HCT116 (cell line): ENCODE measurements around the gene ITSN1. TPM values are rescaled to one million over a fixed set of nuclear protein-coding genes. Genes with fewer than 3 reads are reported as not detected.
"Not testable (repeated sequence)": the region's sequence is repeated elsewhere in the genome, so short reads cannot be mapped to it uniquely, and the experiment has no call there.

Experiments used
- ATAC-seq: fragments of 200-7000 bp; cut with Tn5 transposase; 2 replicates; pipeline ENCODE4 v1.9.1; 2020; ENCODE audit warnings: mild to moderate bottlenecking, moderate library complexity
- BruUV-seq: library from RNA; stranded (reverse); fragments of 400-500 nt; replicated peaks from 2 replicates; lab custom pipeline; 2021; lab: Mats Ljungman, UMichigan
- CTCF ChIA-PET: fragments of 300-600 bp; sonication (Branson Sonifier 250); formaldehyde crosslinking; loops from one replicate; lab custom pipeline; 2021; ENCODE audit warnings: antibody characterized with exemption; lab: Charles Lee
- POLR2A ChIA-PET: fragments of 300-600, 350-600 bp; sonication (Branson Sonifier 250); formaldehyde crosslinking; loops from one replicate; lab custom pipeline; 2021; ENCODE audit warnings: antibody characterized with exemption; lab: Charles Lee
- RAD21 ChIA-PET, 2 experiments: fragments of 300-600 bp; sonication (Branson Sonifier 250); formaldehyde crosslinking; loops; one replicate each; lab custom pipeline; 2023; ENCODE audit warnings: low total read pairs in 2 of 2; ENCODE audit not compliant: uncharacterized antibody in 2 of 2, unreplicated experiment in 2 of 2, low non-redundant PET in 1 of 2; lab: Charles Lee
- DNase-seq: peaks from one replicate; pipeline ENCODE4 v3.0.0-alpha.2; 2010; ENCODE audit warnings: low read depth, low spot score
- H2AFZ ChIP-seq: fragments of 200-600 bp; shearing (Covaris generic), sonication (generic); 2 replicates; pipeline ENCODE4 v1.6.1; 2017; ENCODE audit warnings: low read depth, mixed run types, mixed read lengths, antibody characterized with exemption, low read length; ENCODE audit not compliant: poor library complexity, severe bottlenecking
- H3K27ac ChIP-seq: 2 replicates; pipeline ENCODE4 v1.5.1; 2012; ENCODE audit warnings: low read depth, low read length
- H3K27me3 ChIP-seq: fragments of 200-600 bp; sonication (generic); 2 replicates; pipeline ENCODE4 v1.6.1; 2016; ENCODE audit warnings: mixed run types, low read length, mixed read lengths; ENCODE audit not compliant: insufficient read depth
- H3K36me3 ChIP-seq, 2 experiments: fragments of 200-500 bp in 1 of 2; fragments of 200-600 bp in 1 of 2; sonication (Bioruptor generic) in 1 of 2; sonication (generic) in 1 of 2; 2 replicates each; pipeline versions ENCODE4 v1.5.1 to v1.6.1; 2014 to 2016; ENCODE audit warnings: low read length in 2 of 2, inconsistent platforms in 1 of 2, mixed read lengths in 1 of 2, mixed run types in 1 of 2; ENCODE audit not compliant: insufficient read depth in 2 of 2, control insufficient read depth in 1 of 2
- H3K4me1 ChIP-seq, 2 experiments: fragments of 200-600 bp in 1 of 2; sonication (generic) in 1 of 2; 2 replicates each; pipeline versions ENCODE4 v1.5.1 to v1.6.1; 2012 to 2017; ENCODE audit warnings: low read length in 2 of 2, inconsistent platforms in 1 of 2, mild to moderate bottlenecking in 1 of 2, mixed read lengths in 1 of 2, mixed run types in 1 of 2, moderate library complexity in 1 of 2; ENCODE audit not compliant: insufficient read depth in 2 of 2, control insufficient read depth in 1 of 2
- H3K4me2 ChIP-seq: fragments of 200-600 bp; sonication (generic); 2 replicates; pipeline ENCODE4 v1.6.1; 2017; ENCODE audit warnings: mixed run types, low read length, mixed read lengths
- H3K4me3 ChIP-seq, 2 experiments: fragments of 200-600 bp in 1 of 2; sonication (generic) in 1 of 2; replicated peaks in 1 of 2; 2 replicates each; pipeline ENCODE4 v1.5.1; 2011 to 2016; ENCODE audit warnings: low read length in 2 of 2, control low read depth in 1 of 2, low read depth in 1 of 2, mild to moderate bottlenecking in 1 of 2, mixed read lengths in 1 of 2, mixed run types in 1 of 2
- H3K79me2 ChIP-seq: fragments of 200-600 bp; sonication (generic); 2 replicates; pipeline ENCODE4 v1.6.1; 2017; ENCODE audit warnings: mild to moderate bottlenecking, mixed run types, low read length, moderate library complexity, mixed read lengths; ENCODE audit not compliant: insufficient read depth
- H3K9ac ChIP-seq: fragments of 200-600 bp; sonication (generic); 2 replicates; pipeline ENCODE4 v1.6.1; 2016; ENCODE audit warnings: low read length, mixed read lengths
- H3K9me2 ChIP-seq: fragments of 200-600 bp; sonication (generic), shearing (Covaris generic); 2 replicates; pipeline ENCODE4 v1.6.1; 2017; ENCODE audit warnings: mixed run types, mild to moderate bottlenecking, moderate library complexity; ENCODE audit not compliant: insufficient read depth
- H3K9me3 ChIP-seq, 2 experiments: fragments of 200-500 bp in 1 of 2; fragments of 200-600 bp in 1 of 2; sonication (Bioruptor generic) in 1 of 2; sonication (generic) in 1 of 2; 2 replicates each; pipeline ENCODE4 v1.6.1; 2014 to 2017; ENCODE audit warnings: low read length in 2 of 2, mixed read lengths in 2 of 2, inconsistent platforms in 1 of 2, low read depth in 1 of 2, mild to moderate bottlenecking in 1 of 2, mixed run types in 1 of 2, moderate library complexity in 1 of 2; ENCODE audit not compliant: control insufficient read depth in 1 of 2, insufficient read depth in 1 of 2
- H4K20me1 ChIP-seq: fragments of 200-600 bp; sonication (generic), shearing (Covaris generic); 2 replicates; pipeline ENCODE4 v1.6.1; 2017; ENCODE audit warnings: mixed run types, mild to moderate bottlenecking, moderate library complexity; ENCODE audit not compliant: insufficient read depth
- POLR2A ChIP-seq: IDR thresholded peaks from 2 replicates; pipeline ENCODE4 v1.7.0; 2011; ENCODE audit warnings: borderline replicate concordance; ENCODE audit not compliant: insufficient read depth, insufficient read length; ENCODE audit errors: extremely low read depth
- POLR2AphosphoS5 ChIP-seq: IDR thresholded peaks from 2 replicates; pipeline ENCODE4 v1.6.1; 2011; ENCODE audit warnings: mild to moderate bottlenecking, low read depth, low read length, moderate library complexity
- RAD21 ChIP-seq: IDR thresholded peaks from 2 replicates; pipeline ENCODE4 v1.6.1; 2012; ENCODE audit warnings: low read depth, mild to moderate bottlenecking
- YY1 ChIP-seq: IDR thresholded peaks from 2 replicates; pipeline ENCODE4 v1.6.1; 2011; ENCODE audit warnings: low read length, low read depth, moderate library complexity, mild to moderate bottlenecking; ENCODE audit not compliant: insufficient replicate concordance; ENCODE audit errors: extremely low read depth
- intact Hi-C: fragments of 100-400 bp; cut with micrococcal nuclease; formaldehyde crosslinking; loops from 2 replicates; pipeline ENCODE4 v1.10.0; 2022
- total RNA-seq: library from RNA; stranded (reverse); gene quantifications from one replicate; pipeline ENCODE4 v1.2.1, GENCODE V29; 2021; ENCODE audit not compliant: unreplicated experiment

Gene ITSN1
- total RNA-seq, 1 experiment from 2014 or later = 25.8 TPM

DNA sequence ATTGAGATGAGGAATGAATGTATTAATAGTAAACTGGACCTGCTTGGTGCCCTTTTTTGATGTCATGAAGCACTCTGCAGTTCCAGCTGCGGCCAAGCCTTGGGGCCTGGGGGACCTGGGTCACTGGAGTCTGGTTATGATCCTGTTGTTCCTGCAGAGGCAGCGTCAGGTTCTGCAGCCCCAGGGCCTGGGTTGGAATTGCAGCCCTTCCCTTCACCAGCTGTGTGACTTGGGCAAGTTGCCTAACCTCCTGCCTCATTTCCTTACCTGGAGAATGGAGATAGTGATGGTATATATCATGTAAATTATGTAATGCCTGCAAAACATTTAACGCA is 282.4 kb downstream of the ITSN1 start:
- Histone ChIP-seq H3K4me2 (no peak overlapping the region), H3K4me1 (peaks cover 0 to 10% of the 10 kb centered on the region in 2 experiments; a peak in 2 of 4 replicates), H3K9me3 (no peaks in the 10 kb centered on the region), H4K20me1 (no peaks in the 10 kb centered on the region), H2AFZ (peak overlapping the region; percentile 87), H3K27me3 (no peaks in the 10 kb centered on the region), H3K27ac (no peak overlapping the region), H3K79me2 (no peaks in the 10 kb centered on the region), H3K4me3 (no peak overlapping the region), H3K9ac (no peak overlapping the region), H3K9me2 (no peaks in the 10 kb centered on the region), H3K36me3 (no peaks in the 10 kb centered on the region)
- CTCF ChIA-PET = interaction anchor here (0.7 to 6.1 kb wide), 20 partner anchors 15 to 679 kb away, joined by 3 to 236 read pairs (median 6); no protein-coding TSS in a partner anchor
- RAD21 ChIA-PET = interaction anchor here (0.8 to 2.7 kb wide), 5 partner anchors 22 to 426 kb away, joined by 3 to 37 read pairs (median 5); partner anchors contain the start of genes MRPS6 (in 1 of the 2) and SLC5A3 (in 1 of the 2)
- BruUV-seq = no TSS peak
- TF ChIP-seq YY1 = no peak
- TF ChIP-seq POLR2AphosphoS5 = no peak
- no peak for TF ChIP-seq POLR2A
- TF ChIP-seq RAD21 = peak; percentile 3; the same call in 1 of the 2 replicates
- DNase-seq (no peak), ATAC-seq (peak; percentile 63)
- POLR2A ChIA-PET = interaction anchor here (1.5 kb wide), 1 partner anchor 423 kb away, joined by 12 read pairs; no protein-coding TSS in a partner anchor
- intact Hi-C loops = loop anchor here (2.0 to 10.0 kb wide), 3 partner anchors 318 to 708 kb away; no protein-coding TSS in a partner anchor

DNA sequence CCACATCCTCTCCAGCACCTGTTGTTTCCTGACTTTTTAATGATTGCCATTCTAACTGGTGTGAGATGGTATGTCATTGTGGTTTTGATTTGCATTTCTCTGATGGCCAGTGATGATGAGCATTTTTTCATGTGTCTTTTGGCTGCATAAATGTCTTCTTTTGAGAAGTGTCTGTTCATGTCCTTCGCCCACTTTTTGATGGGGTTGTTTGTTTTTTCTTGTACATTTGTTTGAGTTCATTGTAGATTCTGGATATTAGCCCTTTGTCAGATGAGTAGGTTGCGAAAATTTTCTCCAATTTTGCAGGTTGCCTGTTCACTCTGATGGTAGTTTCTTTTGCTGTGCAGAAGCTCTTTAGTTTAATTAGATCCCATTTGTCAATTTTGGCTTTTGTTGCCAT is 283.9 kb downstream of the ITSN1 start:
- not testable (repeated sequence) for BruUV-seq
- intact Hi-C loops = loop anchor here (10.0 kb wide), 1 partner anchor 409 kb away; no protein-coding TSS in a partner anchor
- H3K4me1 ChIP-seq = peaks cover 0 to 10% of the 10 kb centered on the region in 2 experiments; a peak in 2 of 4 replicates

DNA sequence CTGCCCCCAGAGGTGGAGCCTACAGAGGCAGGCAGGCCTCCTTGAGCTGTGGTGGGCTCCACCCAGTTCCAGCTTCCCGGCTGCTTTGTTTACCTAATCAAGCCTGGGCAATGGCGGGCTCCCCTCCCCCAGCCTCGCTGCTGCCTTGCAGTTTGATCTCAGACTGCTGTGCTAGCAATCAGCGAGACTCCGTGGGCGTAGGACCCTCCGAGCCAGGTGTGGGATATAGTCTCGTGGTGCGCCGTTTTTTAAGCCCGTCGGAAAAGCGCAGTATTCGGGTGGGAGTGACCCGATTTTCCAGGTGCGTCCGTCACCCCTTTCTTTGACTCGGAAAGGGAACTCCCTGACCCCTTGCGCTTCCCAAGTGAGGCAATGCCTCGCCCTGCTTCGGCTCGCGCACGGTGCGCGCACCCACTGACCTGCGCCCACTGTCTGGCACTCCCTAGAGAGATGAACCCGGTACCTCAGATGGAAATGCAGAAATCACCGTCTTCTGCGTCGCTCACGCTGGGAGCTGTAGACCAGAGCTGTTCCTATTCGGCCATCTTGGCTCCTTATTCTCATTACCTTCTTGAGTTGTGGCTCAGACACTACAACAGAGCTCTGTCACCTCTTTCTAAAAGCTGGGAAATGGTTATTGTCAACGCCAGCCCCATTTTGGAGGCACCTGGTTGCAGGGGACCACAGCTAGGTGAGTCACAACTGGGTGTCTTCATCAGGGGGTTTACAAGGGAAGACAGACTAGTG is 288.9 kb downstream of the ITSN1 start:
- POLR2A ChIA-PET, H3K9me3 ChIP-seq, ATAC-seq, H3K36me3 ChIP-seq, H3K9me2 ChIP-seq, H3K4me3 ChIP-seq, H3K79me2 ChIP-seq, intact Hi-C loops, BruUV-seq, H3K4me1 ChIP-seq, H3K9ac ChIP-seq, H3K27me3 ChIP-seq, H3K4me2 ChIP-seq, H4K20me1 ChIP-seq, DNase-seq, H3K27ac ChIP-seq, H2AFZ ChIP-seq, RAD21 ChIA-PET, CTCF ChIA-PET: not testable (repeated sequence)

More for the DNA sequence above, 283.9 kb downstream of the ITSN1 start:
- H3K9me3 ChIP-seq, DNase-seq, POLR2A ChIA-PET, H3K36me3 ChIP-seq, H3K4me2 ChIP-seq, H3K9ac ChIP-seq, H3K9me2 ChIP-seq, H3K27me3 ChIP-seq, ATAC-seq, H3K79me2 ChIP-seq, H4K20me1 ChIP-seq, CTCF ChIA-PET, H3K4me3 ChIP-seq, RAD21 ChIA-PET, H2AFZ ChIP-seq, H3K27ac ChIP-seq: not testable (repeated sequence)
